KG1 (cell line): Measurements from ENCODE around the gene NLGN3.
"Not testable (repeated sequence)": the region's sequence is repeated elsewhere in the genome, so short reads cannot be mapped to it uniquely, and the experiment has no call there.

ENCODE experiments used
- DNase-seq: peaks from one replicate; lab custom pipeline; 2025; lab: John Stamatoyannopoulos, UW

NLGN3 gene

GRCh38 chrX:71169586-71169985, 24.9 kb downstream of the NLGN3 start:
- no peak for DNase-seq

DNA sequence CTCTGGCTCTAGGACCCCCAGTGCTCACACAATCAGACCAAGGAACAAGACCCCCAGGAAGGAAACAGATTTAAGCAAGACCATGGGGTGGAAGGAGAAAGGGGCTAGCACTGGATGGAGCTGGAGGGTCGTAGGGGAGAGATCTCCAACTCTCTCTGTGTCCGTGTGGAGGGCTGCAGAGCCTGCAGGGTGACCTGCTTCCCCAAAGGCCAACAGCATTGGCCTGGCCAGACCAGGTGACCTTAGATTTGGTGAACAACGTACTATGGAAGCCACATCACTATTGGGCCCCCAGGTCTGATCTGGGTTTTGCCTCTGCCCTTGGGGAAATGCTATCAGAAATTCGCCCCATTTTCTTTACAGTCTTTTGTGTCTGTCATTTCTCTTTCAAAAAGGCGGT, 26.0 kb downstream of the NLGN3 start:
- no peak for DNase-seq

DNA sequence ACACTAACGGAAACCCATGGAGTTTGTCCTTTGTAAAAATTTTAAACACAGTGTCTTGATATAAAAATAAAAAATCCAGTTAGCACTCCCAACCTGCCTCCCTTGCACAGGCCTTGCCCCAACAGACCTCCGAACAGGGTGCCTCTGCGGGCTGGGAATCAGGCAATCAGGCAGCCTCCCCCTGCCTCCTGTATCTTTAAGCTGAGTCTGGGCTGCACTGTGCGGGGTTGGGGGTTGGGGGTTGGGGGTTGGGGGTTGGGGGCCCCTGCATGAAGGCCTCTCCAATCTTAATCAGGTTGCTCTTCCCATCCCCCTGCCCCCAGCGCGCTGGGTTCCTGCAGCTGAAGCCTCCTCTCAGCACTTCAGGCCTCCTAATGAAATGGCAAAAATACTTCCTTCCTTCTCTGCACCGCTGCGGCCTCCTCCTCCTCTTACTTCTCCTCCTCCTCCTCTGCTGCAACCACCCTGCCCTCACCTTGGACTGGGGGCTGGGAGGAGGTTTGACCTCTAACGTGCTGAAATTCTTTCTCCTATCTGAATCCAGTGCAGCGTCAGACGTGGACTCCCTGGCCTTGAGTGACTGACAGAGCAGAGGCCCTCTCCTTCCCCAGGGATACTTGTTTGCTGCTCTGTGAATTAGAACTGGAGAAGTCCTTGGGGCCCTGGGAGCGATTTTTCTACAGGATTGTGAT, 26.6 kb downstream of the NLGN3 start:
- no peak for DNase-seq

- DNase-seq = no peak
These were observed 28.8 kb downstream of the NLGN3 start for GRCh38 chrX:71173440-71173839.

GRCh38 chrX:71174795-71175194, 30.2 kb downstream of the NLGN3 start:
- no peak for DNase-seq

GRCh38 chrX:71175531-71175930, 30.9 kb downstream of the NLGN3 start:
- no peak for DNase-seq

DNA sequence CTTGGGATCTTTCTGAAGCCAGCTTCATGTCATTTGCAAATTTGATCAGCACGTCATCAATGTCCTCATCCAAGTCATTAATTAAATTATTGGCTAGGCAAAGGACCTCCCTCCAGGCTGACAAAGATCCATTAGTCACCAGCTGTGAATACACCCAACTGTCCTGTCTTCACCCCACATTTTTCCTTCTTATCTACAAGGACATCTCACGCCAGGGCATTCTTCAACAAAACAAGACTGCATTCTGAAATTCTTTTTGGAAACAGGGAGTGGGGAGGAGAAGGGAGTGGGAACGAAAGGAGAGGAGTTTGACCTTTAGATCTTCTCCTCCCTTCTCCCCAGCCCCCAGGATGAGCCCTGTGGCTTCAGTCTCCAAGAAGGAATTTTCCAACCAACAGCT, 32.7 kb downstream of the NLGN3 start:
- no peak for DNase-seq

- peak; percentile 3 for DNase-seq
These were observed 34.3 kb downstream of the NLGN3 start for GRCh38 chrX:71178908-71179307.

DNA sequence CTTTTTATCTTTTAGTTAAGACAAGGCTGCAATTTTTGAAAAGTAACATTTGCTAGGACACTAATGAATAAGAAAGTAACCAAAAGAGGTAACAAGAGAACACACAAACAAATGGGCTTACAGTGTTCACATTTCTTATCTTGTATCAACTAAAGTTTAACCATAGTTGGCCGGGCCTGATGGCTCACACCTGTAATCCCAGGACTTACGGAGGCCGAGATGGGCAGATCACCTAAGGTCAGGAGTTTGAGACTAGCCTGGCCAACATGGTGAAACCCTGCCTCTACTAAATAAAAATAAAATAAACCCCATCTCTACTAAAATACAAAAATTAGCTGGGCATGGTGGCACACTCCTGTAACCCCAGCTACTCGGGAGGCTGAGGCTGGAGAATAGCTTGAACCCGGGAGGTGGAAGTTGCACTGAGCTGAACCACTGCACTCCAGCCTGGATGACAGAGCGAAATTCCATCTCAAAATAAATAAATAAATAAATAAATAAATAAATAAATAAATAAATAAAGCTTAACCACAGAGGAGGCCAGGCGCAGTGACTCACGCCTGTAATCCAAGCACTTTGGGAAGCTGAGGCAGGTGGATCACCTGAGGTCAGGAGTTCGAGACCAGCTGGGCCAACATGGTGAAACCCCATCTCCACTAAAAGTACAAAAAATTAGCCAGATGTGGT, 36.1 kb downstream of the NLGN3 start:
- DNase-seq = not testable (repeated sequence)

GRCh38 chrX:71181558-71181909, 36.9 kb downstream of the NLGN3 start:
- peak; percentile 78 for DNase-seq

DNA sequence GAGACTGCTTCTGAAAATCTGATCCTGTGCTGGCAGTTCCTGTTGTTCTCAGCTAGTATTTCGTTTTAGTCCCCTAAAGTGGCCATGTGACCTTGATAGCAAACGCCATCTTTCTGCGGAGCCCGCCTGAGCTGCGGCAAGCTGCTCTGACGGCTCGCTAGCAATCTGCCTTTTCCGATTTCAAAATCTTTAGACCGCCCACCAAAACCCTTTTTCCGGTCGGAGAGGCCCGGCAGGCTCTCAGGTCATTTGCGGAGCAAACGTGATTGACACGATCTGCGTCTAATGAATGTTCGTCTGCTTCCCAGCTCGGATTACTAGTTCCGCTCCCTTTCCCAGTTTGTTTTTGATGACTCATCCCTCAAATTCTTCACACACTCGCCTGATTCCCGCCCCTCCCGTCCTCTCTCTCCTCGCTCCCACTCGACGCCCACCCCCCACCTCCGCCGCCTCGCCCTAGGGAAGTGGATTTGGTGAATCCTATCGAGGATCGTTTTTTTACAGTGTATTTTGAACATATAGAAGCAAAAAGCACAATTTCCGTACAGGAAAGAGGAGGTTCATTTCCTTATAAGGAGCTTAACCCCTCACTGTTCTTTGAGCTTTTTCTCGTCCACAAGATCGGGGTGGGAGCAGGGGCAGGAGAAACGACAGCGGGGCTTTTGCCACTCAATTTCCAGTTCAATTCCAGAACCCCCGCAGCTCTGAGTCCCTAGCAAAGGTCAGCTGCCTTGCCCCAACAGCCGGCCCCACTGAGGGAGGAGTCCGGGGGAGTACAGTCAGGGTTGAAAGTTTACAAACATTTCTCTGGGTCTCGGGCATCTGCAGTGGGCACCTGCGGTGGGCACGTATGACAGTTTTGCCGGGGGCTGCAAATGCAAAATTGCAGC, 37.5 kb downstream of the NLGN3 start:
- peak; percentile 78 for DNase-seq

DNA sequence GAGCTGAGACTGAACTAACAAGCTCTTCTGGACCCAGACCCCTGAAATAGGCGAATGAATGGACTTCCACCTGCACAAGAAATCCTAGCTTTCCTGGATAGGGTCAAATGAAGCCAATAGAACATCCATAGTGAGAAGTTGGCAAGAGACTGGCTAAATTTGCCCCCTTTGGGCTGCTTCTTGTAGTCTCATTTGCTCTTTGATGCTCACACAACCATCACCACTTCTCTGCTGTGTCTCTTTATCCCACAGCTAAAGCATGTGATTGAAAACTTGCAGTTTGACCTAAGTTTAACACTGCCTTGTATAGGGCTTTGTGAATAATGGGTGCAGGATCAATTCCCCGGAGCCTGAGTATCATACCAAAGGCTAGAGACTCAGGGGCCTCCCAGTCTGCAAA, 38.2 kb downstream of the NLGN3 start:
- DNase-seq = no peak

DNA sequence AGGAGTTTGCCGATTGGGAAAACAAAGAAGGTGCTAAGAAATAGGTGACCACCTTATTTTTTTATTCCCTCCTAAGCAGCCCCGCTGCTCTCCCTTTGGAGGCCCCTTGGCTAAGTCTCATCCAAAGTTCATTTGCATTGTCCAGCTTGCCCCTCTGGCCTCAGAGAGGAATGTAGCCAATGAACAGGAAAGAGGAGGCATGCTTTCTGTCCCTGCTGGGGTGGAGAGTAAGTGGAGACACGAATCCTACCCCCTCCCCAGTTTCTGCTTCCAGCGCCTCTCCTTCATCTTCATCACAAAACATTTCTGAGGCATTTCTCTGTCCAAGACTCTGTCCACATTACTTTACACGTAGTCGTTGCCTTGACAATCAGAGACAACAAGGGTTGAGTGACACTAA, 38.7 kb downstream of the NLGN3 start:
- no peak for DNase-seq

GRCh38 chrX:71184092-71184491, 39.5 kb downstream of the NLGN3 start:
- DNase-seq = no peak

DNA sequence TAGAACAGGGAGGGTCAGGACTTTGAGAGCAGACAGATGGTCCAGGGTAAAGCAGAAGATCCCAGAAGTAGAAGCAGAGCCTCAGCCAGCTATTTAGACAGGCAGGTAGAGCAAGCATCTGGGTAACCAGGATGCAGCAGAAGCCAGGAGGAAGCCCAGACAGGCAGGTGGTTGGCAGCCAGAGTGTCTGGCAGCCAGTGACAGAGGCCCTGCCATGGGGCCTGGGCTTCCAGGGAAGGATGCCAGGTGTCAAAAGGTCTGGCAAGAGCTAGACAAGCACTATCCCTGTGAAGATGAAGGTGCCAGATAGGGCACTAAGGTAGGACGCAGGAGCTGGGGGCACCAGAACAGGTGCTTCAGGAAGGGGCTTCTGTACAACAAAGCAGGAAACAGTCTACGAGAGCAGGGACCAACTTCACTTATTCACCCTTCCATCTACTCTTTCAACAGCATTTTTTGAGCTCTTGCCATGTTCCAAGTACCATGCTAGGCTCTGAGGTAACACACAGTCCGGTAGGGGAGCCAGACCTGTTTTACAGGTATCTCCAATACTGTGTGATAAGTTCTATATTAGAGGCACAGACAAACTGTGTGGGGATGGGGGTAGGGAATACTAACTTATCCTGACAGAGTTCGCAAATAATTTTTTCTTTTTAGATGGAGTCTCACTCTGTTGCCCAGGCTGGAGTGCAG, 40.3 kb downstream of the NLGN3 start:
- DNase-seq = no peak

DNA sequence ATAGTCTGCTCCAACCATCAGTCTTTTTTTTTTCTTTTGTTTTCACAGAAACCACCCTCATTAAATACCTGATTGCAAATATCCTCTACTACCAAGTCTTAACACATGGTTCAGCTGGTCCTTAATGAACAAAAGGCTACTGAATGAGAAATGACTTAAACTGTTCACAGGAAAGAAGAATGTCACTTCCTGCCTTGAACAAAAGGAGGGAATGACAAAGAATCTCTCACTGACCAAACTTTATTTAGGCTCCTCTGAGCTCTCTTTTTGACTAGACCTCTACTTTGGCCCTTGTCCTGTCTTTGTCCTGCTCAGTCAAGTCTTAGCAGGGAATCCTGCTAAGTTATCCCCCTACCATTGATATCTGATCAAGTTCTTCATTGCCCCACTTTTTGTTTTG, 46.6 kb downstream of the NLGN3 start:
- DNase-seq = no peak

DNA sequence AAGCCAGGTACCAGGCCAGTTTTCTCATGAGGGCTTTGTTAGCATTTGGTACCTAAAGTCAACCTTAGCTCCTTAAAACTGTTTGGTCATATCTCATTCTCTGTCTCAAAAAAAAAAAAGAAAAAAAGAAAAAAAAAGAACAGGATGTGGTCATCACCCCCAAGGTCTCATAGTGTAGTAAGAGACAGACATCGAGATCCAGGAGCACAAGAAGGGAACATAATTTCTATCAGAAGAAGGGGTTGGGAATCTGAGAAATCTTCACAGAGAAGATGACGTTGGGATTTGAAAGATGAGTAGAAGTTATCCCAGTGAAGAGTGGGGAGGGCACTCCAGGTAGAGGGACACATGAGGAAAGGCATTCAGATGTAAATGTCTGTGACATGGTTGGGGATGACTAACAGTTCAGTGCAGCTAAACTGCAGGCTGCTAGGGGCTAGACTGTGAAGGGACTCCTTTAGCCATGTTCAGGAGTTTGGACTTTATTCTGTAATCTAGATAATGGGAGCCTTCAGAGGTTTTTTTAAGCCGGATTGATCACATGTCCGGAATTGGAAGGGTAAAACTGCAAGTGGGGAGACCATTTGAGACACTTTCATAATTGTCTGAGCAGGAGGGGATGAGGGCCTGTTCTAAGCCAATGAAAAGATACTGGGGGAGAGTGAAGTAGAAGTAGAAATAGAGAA, 51.5 kb downstream of the NLGN3 start:
- no peak for DNase-seq

GRCh38 chrX:71198066-71198465, 53.4 kb downstream of the NLGN3 start:
- peak; percentile 53 for DNase-seq

DNA sequence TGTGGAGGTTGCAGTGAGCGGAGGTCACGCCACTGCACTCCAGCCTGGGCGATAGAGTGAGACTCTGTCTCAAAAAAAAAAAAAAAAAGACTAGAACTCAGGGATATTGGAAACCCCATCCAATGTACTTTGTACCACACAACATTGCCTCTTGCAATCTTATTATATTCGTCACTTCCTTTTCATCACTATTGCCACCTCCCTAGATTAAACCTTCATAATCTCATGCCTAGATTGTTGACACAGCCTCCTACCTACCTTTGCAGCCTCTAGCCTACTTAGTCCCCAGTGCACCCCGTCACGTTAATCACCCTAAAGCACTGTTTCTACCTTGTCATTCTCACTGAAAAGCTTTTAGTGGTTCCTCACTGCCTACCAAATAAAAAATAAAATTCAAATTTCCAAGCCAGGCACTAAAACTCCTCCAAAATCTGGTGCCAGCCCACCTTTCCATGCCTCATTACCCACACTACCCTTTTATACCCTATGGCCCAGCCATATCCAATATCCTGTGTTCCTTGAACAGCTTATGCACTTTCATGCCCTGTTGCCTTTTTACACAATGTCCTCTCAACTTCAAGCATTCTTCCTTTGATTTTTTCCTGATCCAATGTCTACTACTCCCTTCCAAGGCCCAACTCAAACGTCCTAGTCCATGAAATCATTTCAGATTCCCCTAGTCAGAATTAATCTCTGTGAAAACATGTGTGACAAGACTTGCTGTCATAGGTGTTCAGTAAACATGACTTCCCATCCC, 54.8 kb downstream of the NLGN3 start:
- no peak for DNase-seq

DNA sequence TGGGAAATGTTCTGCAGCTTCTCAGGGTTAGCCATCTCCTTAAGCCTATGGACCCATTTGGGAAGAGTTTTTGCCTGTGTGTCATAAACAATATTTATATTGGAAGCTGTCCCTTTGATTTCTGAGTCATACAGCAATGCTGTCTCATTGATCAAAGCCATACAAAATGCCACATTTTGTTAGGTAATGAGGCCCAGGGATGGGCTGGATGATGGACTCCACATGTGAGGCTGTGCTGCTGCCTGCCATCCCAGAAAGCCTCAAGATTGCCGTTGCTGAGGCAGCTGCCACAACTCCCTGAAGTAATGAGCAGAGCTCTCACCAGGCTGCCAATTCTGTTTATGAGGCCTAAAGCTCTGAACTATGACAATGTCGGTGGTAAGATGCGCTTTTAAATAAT, 66.2 kb downstream of the NLGN3 start:
- DNase-seq = no peak

- no peak for DNase-seq
These were observed 67.9 kb downstream of the NLGN3 start for GRCh38 chrX:71212536-71212935.
